Heart right ventricle (tissue), 16 donors: ENCODE results near the gene ZKSCAN8. TPM values are rescaled to one million over a fixed set of nuclear protein-coding genes. Genes with fewer than 3 reads are reported as not detected.
"Not testable (repeated sequence)": the region's sequence is repeated elsewhere in the genome, so short reads cannot be mapped to it uniquely, and the experiment has no call there.

Source experiments
- ATAC-seq, 8 donors: fragments of 200-7000 bp; cut with Tn5 transposase; one replicate each; pipeline ENCODE4 v1.9.1; 2020; ENCODE audit warnings: mild to moderate bottlenecking in 8 of 8, moderate library complexity in 8 of 8, moderate number of reproducible peaks in 1 of 8
- DNase-seq, 2 donors: peaks; one replicate each; pipeline ENCODE4 v3.0.0-alpha.2; 2020
- H3K27ac ChIP-seq, 10 donors: fragments of 200-600 bp; sonication (generic) in 2 of 10; one replicate each; pipeline versions ENCODE4 v1.5.0 to v1.8.0; 2020 to 2022; ENCODE audit warnings: mild to moderate bottlenecking in 3 of 10
- H3K27me3 ChIP-seq, 7 donors: fragments of 200-600 bp; one replicate each; pipeline ENCODE4 v1.8.0; 2021 to 2022; ENCODE audit warnings: mild to moderate bottlenecking in 2 of 7
- H3K36me3 ChIP-seq, 9 donors: fragments of 200-600 bp; sonication (generic) in 1 of 9; one replicate each; pipeline versions ENCODE4 v1.5.0 to v1.8.0; 2020 to 2022; ENCODE audit warnings: mild to moderate bottlenecking in 2 of 9
- H3K4me1 ChIP-seq, 9 donors: fragments of 200-600 bp; sonication (generic) in 1 of 9; one replicate each; pipeline versions ENCODE4 v1.5.0 to v1.8.0; 2020 to 2022; ENCODE audit warnings: mild to moderate bottlenecking in 4 of 9
- H3K4me3 ChIP-seq, 10 donors: fragments of 200-600 bp; sonication (generic) in 2 of 10; one replicate each; pipeline versions ENCODE4 v1.5.0 to v1.8.0; 2020 to 2022; ENCODE audit warnings: mild to moderate bottlenecking in 7 of 10, moderate library complexity in 2 of 10
- H3K9me3 ChIP-seq, 11 donors: fragments of 200-600 bp in 10 of 11; sonication (generic) in 2 of 11; one replicate each; pipeline versions ENCODE4 v1.5.0 to v1.8.0; 2013 to 2022; ENCODE audit warnings: mild to moderate bottlenecking in 2 of 11, control low read depth in 1 of 11, moderate library complexity in 1 of 11
- WGBS, 2 donors: extraction: QIAGEN DNeasy Blood & Tissue Kit; methylation state at CpG; one replicate each; pipeline ENCODE4 v1.1.7; 2013; ENCODE audit warnings: inconsistent platforms in 1 of 2; 5-methylcytosine and 5-hydroxymethylcytosine counted together
- intact Hi-C, 10 donors: fragments of 100-400 bp; cut with DNase I; formaldehyde crosslinking; loops; one replicate each; pipeline versions ENCODE4 v1.11.1 to v1.14.2; 2022
- polyA plus RNA-seq, 2 donors: library from polyadenylated mRNA; stranded (reverse); fragments of 200-250 nt; gene quantifications; one replicate each; pipeline ENCODE4 v1.2.3, GENCODE V29; 2013
- total RNA-seq, 10 donors: library from RNA; stranded (reverse); fragmentation: NEBNext Ultra II Directional in 3 of 10; extraction: Animal tissue kit (Norgen Biotek cat#: 25700) in 3 of 10; gene quantifications; one replicate each; pipeline versions ENCODE4 v1.2.1 to v1.2.4, GENCODE V29; 2021 to 2023
- TF ChIP-seq, protein P1 (sequence below), 9 donors: fragments of 200-600 bp; sonication (generic) in 2 of 9; IDR thresholded peaks; one replicate each; pipeline versions ENCODE4 v1.5.0 to v1.8.0; 2021 to 2022; ENCODE audit warnings: antibody characterized with exemption in 9 of 9, mild to moderate bottlenecking in 5 of 9, moderate library complexity in 1 of 9
- donor health status: Arrhythmogenic right ventricular cardiomyopathy.
- donor health status: ischemic (EF 13 %, LVEDD 7.1; RV severe dilation, severe dysfunction).
- donor health status: healthy with polysubstance abuse.
- donor health status: DM: no; HTN: yes; CAD: no.
- donor health status: DM: no; HTN: no; CAD: no.
- donor health status: ischemic (EF 25% LVEDD 6.9; RV normal size, moderate dysfunction).
- donor health status: ischemic (EF 25% LVEDD 5.7; RV mildly dilated, moderate dysfunction).
- donor health status: healthy.
- donor health status: DM: yes; HTN: yes; CAD: no.
- donor health status: Ischemic cardiomyopathy.
- donor health status: ischemic (EF 35%, LVEDD 5.7; RV mildly dilated, moderate dysfunction).
- donor health status: nonischemic (EF 11% LVEDD 7.7; RV severe dilation, severe dysfunction).
- donor health status: DM: yes; HTN: yes; CAD: no.
- donor health status: PGD.
- donor health status: ischemic (EF 29% LVEDD 5.4; RV normal size, mild dysfunction).
- donor health status: nonischemic (EF 23%, LVEDD 6.1; RV moderate dilation, normal function).

The ZKSCAN8 gene
- total and polyA plus RNA-seq, 12 donors, result 2.7 to 18.5 (median 14.0) TPM

DNA sequence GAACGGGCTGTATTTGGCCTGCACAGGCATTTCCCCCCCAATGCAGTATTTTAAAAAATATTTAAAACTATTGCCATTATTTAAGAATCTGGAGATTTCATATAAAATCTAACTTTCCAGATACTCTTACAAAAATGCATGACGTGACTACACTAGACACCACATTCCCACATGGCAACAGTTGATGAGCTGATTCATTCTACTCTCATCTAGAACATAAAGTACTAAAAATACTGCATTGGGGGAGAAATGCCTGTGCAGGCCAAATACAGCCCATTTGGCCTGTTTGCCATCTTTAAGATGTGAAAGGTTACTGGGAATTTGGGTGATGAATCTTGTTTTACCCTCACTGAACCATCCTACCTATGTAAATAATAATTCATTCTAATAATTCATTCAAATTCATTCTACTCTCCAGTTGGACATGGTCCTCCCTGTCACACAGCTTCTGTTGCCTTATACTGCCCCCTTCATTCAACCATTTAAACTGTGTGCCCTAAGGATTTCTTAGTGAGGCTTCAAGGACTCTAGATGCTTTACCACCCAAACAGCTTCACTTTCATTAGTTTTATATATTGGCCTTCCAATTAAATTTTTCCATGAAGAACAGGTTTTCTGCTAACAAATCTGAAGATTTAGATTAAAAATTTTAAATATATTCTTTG, 24.2 kb upstream of the ZKSCAN8 start:
- intact Hi-C loops, result no loop called here
- H3K4me1 ChIP-seq, result no peaks in the 10 kb centered on the region
- no peak for DNase-seq
- H3K27me3 ChIP-seq, result no peaks in the 10 kb centered on the region
- TF ChIP-seq, protein P1, sequence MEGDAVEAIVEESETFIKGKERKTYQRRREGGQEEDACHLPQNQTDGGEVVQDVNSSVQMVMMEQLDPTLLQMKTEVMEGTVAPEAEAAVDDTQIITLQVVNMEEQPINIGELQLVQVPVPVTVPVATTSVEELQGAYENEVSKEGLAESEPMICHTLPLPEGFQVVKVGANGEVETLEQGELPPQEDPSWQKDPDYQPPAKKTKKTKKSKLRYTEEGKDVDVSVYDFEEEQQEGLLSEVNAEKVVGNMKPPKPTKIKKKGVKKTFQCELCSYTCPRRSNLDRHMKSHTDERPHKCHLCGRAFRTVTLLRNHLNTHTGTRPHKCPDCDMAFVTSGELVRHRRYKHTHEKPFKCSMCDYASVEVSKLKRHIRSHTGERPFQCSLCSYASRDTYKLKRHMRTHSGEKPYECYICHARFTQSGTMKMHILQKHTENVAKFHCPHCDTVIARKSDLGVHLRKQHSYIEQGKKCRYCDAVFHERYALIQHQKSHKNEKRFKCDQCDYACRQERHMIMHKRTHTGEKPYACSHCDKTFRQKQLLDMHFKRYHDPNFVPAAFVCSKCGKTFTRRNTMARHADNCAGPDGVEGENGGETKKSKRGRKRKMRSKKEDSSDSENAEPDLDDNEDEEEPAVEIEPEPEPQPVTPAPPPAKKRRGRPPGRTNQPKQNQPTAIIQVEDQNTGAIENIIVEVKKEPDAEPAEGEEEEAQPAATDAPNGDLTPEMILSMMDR (IDR thresholded peaks at IDR 0.05), result no peak
- H3K36me3 ChIP-seq, result peaks cover 0 to 84% (median 27%) of the 10 kb centered on the region in 9 donors
- no peak overlapping the region for H3K4me3 ChIP-seq
- no peaks in the 10 kb centered on the region for H3K9me3 ChIP-seq
- no peak for ATAC-seq
- 92 to 93% methylated on average over 2 of the region's 2 CpGs for WGBS, 2 donors
- H3K27ac ChIP-seq, result no peak overlapping the region

DNA sequence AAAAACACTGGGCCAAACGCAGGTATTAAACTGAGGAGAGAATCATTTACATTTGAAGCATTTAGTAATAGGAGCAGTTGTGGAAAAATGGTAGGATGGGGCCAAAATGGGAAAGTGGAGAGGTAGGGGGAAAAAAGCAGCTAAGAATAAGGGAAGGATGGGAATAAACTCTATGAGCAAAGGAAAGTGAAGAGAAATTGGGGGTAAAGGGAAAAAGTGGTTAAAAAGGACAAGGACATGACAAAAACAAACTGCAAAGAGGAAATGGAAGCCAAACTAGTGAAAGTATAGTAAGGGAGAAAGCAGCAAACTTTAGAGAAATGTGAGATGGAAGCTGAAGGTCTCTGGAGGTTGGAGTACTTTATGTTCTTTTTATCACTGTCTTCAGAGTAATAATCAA, 23.5 kb upstream of the ZKSCAN8 start:
- Histone ChIP-seq H3K4me1 (no peaks in the 10 kb centered on the region), H3K9me3 (no peaks in the 10 kb centered on the region), H3K36me3 (peaks cover 0 to 89% (median 27%) of the 10 kb centered on the region in 9 donors), H3K27ac (no peak overlapping the region), H3K27me3 (no peaks in the 10 kb centered on the region), H3K4me3 (no peak overlapping the region)
- ATAC-seq (no peak), DNase-seq (no peak)
- intact Hi-C loops, result no loop called here
- TF ChIP-seq, protein P1 (IDR thresholded peaks at IDR 0.05), result no peak
- 76 to 78% methylated on average over 1 of the region's 1 CpG for WGBS, 2 donors

DNA sequence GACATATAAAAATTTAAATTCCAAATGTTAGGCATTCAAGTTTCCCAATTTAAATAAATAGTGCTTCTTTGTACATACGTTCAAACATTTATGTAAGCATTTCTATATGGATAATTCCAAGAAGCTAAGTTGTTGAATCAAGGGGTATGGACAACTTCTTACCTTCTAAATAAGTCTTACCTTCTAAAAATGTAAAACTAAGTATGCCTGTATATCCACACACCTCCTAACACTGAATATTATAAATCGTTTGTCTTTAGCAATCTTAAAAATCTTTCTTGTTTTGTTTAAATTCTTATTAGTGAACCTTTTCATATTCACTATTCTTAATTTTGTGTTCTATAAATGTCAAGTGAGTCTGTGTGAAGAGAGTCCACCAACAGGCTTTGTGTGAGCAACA, 19.8 kb upstream of the ZKSCAN8 start:
- Histone ChIP-seq H3K36me3 (peaks cover 0 to 79% (median 19%) of the 10 kb centered on the region in 9 donors), H3K27ac (no peak overlapping the region), H3K4me3 (no peak overlapping the region), H3K9me3 (no peaks in the 10 kb centered on the region), H3K27me3 (no peaks in the 10 kb centered on the region), H3K4me1 (peaks cover 0 to 33% (median 14%) of the 10 kb centered on the region in 9 donors)
- intact Hi-C loops, result loop anchor here in 1 of 10 donors (10.0 kb wide), 1 partner anchor 233 kb away; no protein-coding TSS in a partner anchor
- 95 to 97% methylated on average over 2 of the region's 2 CpGs for WGBS, 2 donors
- TF ChIP-seq, protein P1 (IDR thresholded peaks at IDR 0.05), result no peak
- no peak for ATAC-seq
- no peak for DNase-seq

DNA sequence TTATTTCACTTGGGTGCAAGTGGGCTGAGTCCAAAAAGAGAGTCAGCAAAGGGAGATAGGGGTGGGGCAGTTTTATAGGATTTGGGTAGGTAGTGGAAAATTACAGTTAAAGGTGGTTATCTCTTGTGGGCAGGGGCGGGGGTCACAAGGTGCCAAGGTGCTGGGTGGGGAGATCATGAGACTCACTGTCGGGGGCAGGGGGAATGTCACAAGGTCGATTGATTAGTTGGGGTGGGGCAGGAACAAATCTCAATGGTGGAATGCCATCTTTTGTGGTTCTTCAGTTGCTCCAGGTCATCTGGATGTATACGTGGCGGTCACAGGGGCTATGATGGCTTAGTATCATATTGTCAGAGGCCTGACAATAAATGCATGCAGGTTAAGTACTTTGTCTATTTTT, 19.4 kb upstream of the ZKSCAN8 start:
- 94 to 97% methylated on average over 5 of the region's 5 CpGs for WGBS, 2 donors
- not testable (repeated sequence) for H3K27ac ChIP-seq, ATAC-seq, H3K9me3 ChIP-seq, H3K27me3 ChIP-seq, DNase-seq, H3K4me3 ChIP-seq
- Histone ChIP-seq H3K4me1 (peaks cover 0 to 33% (median 14%) of the 10 kb centered on the region in 9 donors), H3K36me3 (peaks cover 0 to 79% (median 19%) of the 10 kb centered on the region in 9 donors)
- intact Hi-C loops, result loop anchor here in 1 of 10 donors (10.0 kb wide), 1 partner anchor 233 kb away; no protein-coding TSS in a partner anchor
